DOHH2 (cell line): ENCODE results near the gene TMEM183A.

ENCODE experiments used
- H3F3A ChIP-seq: fragments of 200-600 bp; sonication (generic), shearing (Covaris generic); 2 replicates; pipeline ENCODE4 v1.6.0; 2016; ENCODE audit warnings: antibody characterized with exemption, mild to moderate bottlenecking; ENCODE audit not compliant: control insufficient read depth, insufficient read depth
- H3K27ac ChIP-seq: fragments of 200-600 bp; sonication (generic); 2 replicates; pipeline ENCODE4 v1.5.1; 2014; ENCODE audit warnings: low read depth, mild to moderate bottlenecking, low read length, moderate library complexity
- H3K27me3 ChIP-seq: fragments of 200-600 bp; sonication (generic); 2 replicates; pipeline ENCODE4 v1.6.1; 2014; ENCODE audit warnings: mild to moderate bottlenecking, low read length, mixed read lengths; ENCODE audit not compliant: control insufficient read depth
- H3K36me3 ChIP-seq: fragments of 200-600 bp; sonication (generic); 2 replicates; pipeline ENCODE4 v1.6.1; 2014; ENCODE audit warnings: mild to moderate bottlenecking, low read length, moderate library complexity, mixed read lengths; ENCODE audit not compliant: control insufficient read depth
- H3K4me1 ChIP-seq: fragments of 200-600 bp; sonication (generic); 2 replicates; pipeline ENCODE4 v1.6.1; 2014; ENCODE audit warnings: mild to moderate bottlenecking, low read length, mixed read lengths; ENCODE audit not compliant: control insufficient read depth
- H3K4me2 ChIP-seq: fragments of 200-600 bp; sonication (generic); 2 replicates; pipeline ENCODE4 v1.6.0; 2014; ENCODE audit warnings: mild to moderate bottlenecking, low read length, moderate library complexity
- H3K4me3 ChIP-seq: fragments of 200-600 bp; sonication (generic); 2 replicates; pipeline ENCODE4 v1.5.1; 2014; ENCODE audit warnings: mild to moderate bottlenecking, low read length, mixed read lengths
- H3K79me2 ChIP-seq: fragments of 200-600 bp; sonication (generic); 2 replicates; pipeline ENCODE4 v1.6.1; 2014; ENCODE audit warnings: mild to moderate bottlenecking, low read length, mixed read lengths; ENCODE audit not compliant: control insufficient read depth
- H3K9me2 ChIP-seq: fragments of 200-600 bp; sonication (generic); replicated peaks from 2 replicates; pipeline ENCODE4 v1.6.1; 2014; ENCODE audit warnings: mild to moderate bottlenecking, low read length, mixed read lengths; ENCODE audit not compliant: control insufficient read depth
- H3K9me3 ChIP-seq: fragments of 200-600 bp; sonication (generic); 2 replicates; pipeline ENCODE4 v1.6.1; 2014; ENCODE audit warnings: antibody characterized with exemption, low read length, mixed read lengths; ENCODE audit not compliant: control insufficient read depth, insufficient read depth
- H4K20me1 ChIP-seq: fragments of 200-600 bp; sonication (generic); 2 replicates; pipeline ENCODE4 v1.6.0; 2014; ENCODE audit warnings: low read depth, mild to moderate bottlenecking, antibody characterized with exemption, low read length, moderate library complexity; ENCODE audit not compliant: control insufficient read depth, insufficient read depth
- CTCF ChIP-seq: fragments of 200-600 bp; sonication (generic); IDR thresholded peaks from one replicate; pipeline ENCODE4 v1.5.1; 2014; ENCODE audit warnings: antibody characterized with exemption, mild to moderate bottlenecking, low read depth, low read length; ENCODE audit not compliant: poor library complexity, severe bottlenecking
- EZH2phosphoT487 ChIP-seq: fragments of 200-600 bp; sonication (generic); IDR thresholded peaks from 2 replicates; pipeline ENCODE4 v1.6.1; 2017; ENCODE audit warnings: borderline replicate concordance, mild to moderate bottlenecking, antibody characterized with exemption, low read length, moderate library complexity, mixed read lengths

Gene TMEM183A

GRCh38 chr1:203033917-203034316 is 26.7 kb downstream of the TMEM183A start:
- Histone ChIP-seq H3K79me2 (no peaks in the 10 kb centered on the region), H3K27me3 (peaks cover 7% of the 10 kb centered on the region; the same call in 1 of the 2 replicates), H3K4me1 (no peaks in the 10 kb centered on the region), H3K4me2 (no peak overlapping the region), H4K20me1 (no peaks in the 10 kb centered on the region), H3K27ac (no peak overlapping the region), H3K9me2 (no peaks in the 10 kb centered on the region), H3F3A (no peaks in the 10 kb centered on the region), H3K4me3 (no peak overlapping the region), H3K36me3 (no peaks in the 10 kb centered on the region), H3K9me3 (no peaks in the 10 kb centered on the region)
- TF ChIP-seq CTCF = no peak
- TF ChIP-seq EZH2phosphoT487 = no peak

- Histone ChIP-seq H4K20me1 (no peaks in the 10 kb centered on the region), H3K4me2 (no peak overlapping the region), H3K36me3 (no peaks in the 10 kb centered on the region), H3F3A (no peaks in the 10 kb centered on the region), H3K27me3 (peaks cover 7% of the 10 kb centered on the region; the same call in 1 of the 2 replicates), H3K27ac (no peak overlapping the region), H3K4me3 (no peak overlapping the region), H3K79me2 (no peaks in the 10 kb centered on the region), H3K4me1 (no peaks in the 10 kb centered on the region), H3K9me3 (no peaks in the 10 kb centered on the region), H3K9me2 (no peaks in the 10 kb centered on the region)
- TF ChIP-seq EZH2phosphoT487 (no peak), CTCF (no peak)
These were observed 27.4 kb downstream of the TMEM183A start for GRCh38 chr1:203034422-203035110.

GRCh38 chr1:203035111-203036000 is 28.2 kb downstream of the TMEM183A start:
- Histone ChIP-seq H3K9me3 (no peaks in the 10 kb centered on the region), H3K4me3 (no peak overlapping the region), H3K27me3 (peaks cover 7% of the 10 kb centered on the region; the same call in 1 of the 2 replicates), H3K27ac (no peak overlapping the region), H3K4me2 (no peak overlapping the region), H3K4me1 (no peaks in the 10 kb centered on the region), H3F3A (no peaks in the 10 kb centered on the region), H4K20me1 (no peaks in the 10 kb centered on the region), H3K9me2 (no peaks in the 10 kb centered on the region), H3K79me2 (no peaks in the 10 kb centered on the region), H3K36me3 (no peaks in the 10 kb centered on the region)
- TF ChIP-seq CTCF (no peak), EZH2phosphoT487 (no peak)
